SK-N-SH (cell line): Measurements from ENCODE around the gene TANK. TPM values are rescaled to one million over a fixed set of nuclear protein-coding genes. Genes with fewer than 3 reads are reported as not detected.

Experiments used
- CTCF ChIA-PET: fragments of 300-600, 350-600 bp; formaldehyde crosslinking; extraction: SDS; loops from one replicate; lab custom pipeline; 2021; lab: Yijun Ruan, JAX
- POLR2A ChIA-PET: fragments of 350-600 bp; sonication (Branson Sonifier 250); formaldehyde crosslinking; extraction: SDS; loops from one replicate; lab custom pipeline; 2020; ENCODE audit warnings: antibody characterized with exemption, inconsistent platforms; lab: Yijun Ruan, JAX
- DNase-seq: peaks from one replicate; pipeline ENCODE4 v3.0.0; 2012
- H2AFZ ChIP-seq: fragments of 200-600 bp; sonication (generic); 2 replicates; pipeline ENCODE4 v1.8.1; 2016; ENCODE audit warnings: antibody characterized with exemption, mild to moderate bottlenecking, low read depth
- H3F3A ChIP-seq: fragments of 200-600 bp; sonication (generic); replicated peaks from 2 replicates; pipeline ENCODE3; 2016; ENCODE audit warnings: antibody characterized with exemption, mild to moderate bottlenecking; ENCODE audit not compliant: insufficient read depth
- H3K27ac ChIP-seq, 2 experiments: fragments of 200-500 bp in 1 of 2; fragments of 200-600 bp in 1 of 2; sonication (Bioruptor generic) in 1 of 2; sonication (generic), shearing (Covaris generic) in 1 of 2; 2 replicates each; pipeline versions ENCODE4 v1.5.1 to v1.6.1; 2014 to 2016; ENCODE audit warnings: low read depth in 2 of 2, inconsistent platforms in 1 of 2, low read length in 1 of 2, mild to moderate bottlenecking in 1 of 2, mixed read lengths in 1 of 2
- H3K27me3 ChIP-seq: fragments of 200-600 bp; sonication (generic), shearing (Covaris generic); 2 replicates; pipeline ENCODE4 v1.6.1; 2016; ENCODE audit warnings: mixed run types; ENCODE audit not compliant: insufficient read depth
- H3K36me3 ChIP-seq, 2 experiments: fragments of 200-500 bp in 1 of 2; fragments of 200-600 bp in 1 of 2; sonication (Bioruptor generic) in 1 of 2; sonication (generic) in 1 of 2; replicated peaks in 1 of 2; 2 replicates each; pipeline versions ENCODE3 to v1.5.1; 2014 to 2016; ENCODE audit warnings: low read length in 1 of 2, mild to moderate bottlenecking in 1 of 2; ENCODE audit not compliant: insufficient read depth in 2 of 2, control insufficient read depth in 1 of 2
- H3K4me1 ChIP-seq, 2 experiments: fragments of 200-500 bp in 1 of 2; fragments of 200-600 bp in 1 of 2; sonication (Bioruptor generic) in 1 of 2; sonication (generic), shearing (Covaris generic) in 1 of 2; 2 replicates each; pipeline versions ENCODE4 v1.5.1 to v1.6.1; 2014 to 2016; ENCODE audit warnings: low read depth in 1 of 2, low read length in 1 of 2, mixed run types in 1 of 2; ENCODE audit not compliant: insufficient read depth in 2 of 2, control insufficient read depth in 1 of 2
- H3K4me2 ChIP-seq: fragments of 200-600 bp; sonication (generic), shearing (Covaris generic); 2 replicates; pipeline ENCODE4 v1.6.1; 2017; ENCODE audit warnings: mixed run types
- H3K4me3 ChIP-seq, 2 experiments: fragments of 200-500 bp in 1 of 2; fragments of 200-600 bp in 1 of 2; sonication (Bioruptor generic) in 1 of 2; sonication (generic), shearing (Covaris generic) in 1 of 2; 2 replicates each; pipeline versions ENCODE4 v1.5.1 to v1.8.1; 2014 to 2016; ENCODE audit warnings: low read depth in 2 of 2, inconsistent platforms in 1 of 2, low read length in 1 of 2, mild to moderate bottlenecking in 1 of 2, mixed read lengths in 1 of 2, moderate library complexity in 1 of 2
- H3K79me2 ChIP-seq: fragments of 200-600 bp; sonication (generic); 2 replicates; pipeline ENCODE4 v1.8.1; 2017; ENCODE audit warnings: mild to moderate bottlenecking; ENCODE audit not compliant: insufficient read depth
- H3K9ac ChIP-seq: fragments of 200-600 bp; sonication (generic); 2 replicates; pipeline ENCODE4 v1.6.1; 2017; ENCODE audit warnings: mixed run types
- H3K9me2 ChIP-seq: fragments of 200-600 bp; sonication (generic); 2 replicates; pipeline ENCODE4 v1.6.1; 2017; ENCODE audit warnings: mixed run types
- H3K9me3 ChIP-seq: fragments of 200-600 bp; sonication (generic); 2 replicates; pipeline ENCODE4 v1.6.1; 2017; ENCODE audit warnings: mixed run types, mild to moderate bottlenecking, moderate library complexity
- H4K20me1 ChIP-seq: fragments of 200-600 bp; sonication (generic); 2 replicates; pipeline ENCODE4 v1.6.1; 2017; ENCODE audit warnings: mild to moderate bottlenecking, mixed run types; ENCODE audit not compliant: insufficient read depth
- CHD2 ChIP-seq: fragments of 150-350 bp; IDR thresholded peaks from 2 replicates; pipeline ENCODE4 v1.6.1; 2018; ENCODE audit warnings: low read length; ENCODE audit not compliant: partially characterized antibody
- ELF1 ChIP-seq: IDR thresholded peaks from 2 replicates; pipeline ENCODE4 v1.4.0; 2012
- EP300 ChIP-seq, 2 experiments: IDR thresholded peaks; 2 replicates each; pipeline versions ENCODE4 v1.4.0 to v1.6.1; 2012; ENCODE audit warnings: borderline replicate concordance in 1 of 2, low read depth in 1 of 2, low read length in 1 of 2
- EZH2phosphoT487 ChIP-seq: fragments of 200-600 bp; sonication (generic); IDR thresholded peaks from 2 replicates; pipeline ENCODE4 v1.6.1; 2017; ENCODE audit warnings: low read depth, mixed run types, mild to moderate bottlenecking, antibody characterized with exemption, moderate library complexity, borderline replicate concordance
- FOXJ3 ChIP-seq: sonication (generic); formaldehyde crosslinking; IDR thresholded peaks from 2 replicates; pipeline ENCODE4 v1.5.1; 2020; ENCODE audit warnings: mild to moderate bottlenecking, missing genetic modification reagents
- FOXM1 ChIP-seq: IDR thresholded peaks from 2 replicates; pipeline ENCODE4 v1.4.0; 2012; ENCODE audit warnings: low read depth, mild to moderate bottlenecking
- IRF3 ChIP-seq: fragments of 150-350 bp; IDR thresholded peaks from 2 replicates; pipeline ENCODE4 v1.6.1; 2016; ENCODE audit warnings: mild to moderate bottlenecking, low read depth, low read length
- NFIC ChIP-seq: IDR thresholded peaks from 2 replicates; pipeline ENCODE4 v1.4.0; 2012; ENCODE audit warnings: borderline replicate concordance
- PBX3 ChIP-seq: IDR thresholded peaks from 2 replicates; pipeline ENCODE4; 2012
- POLR2AphosphoS5 ChIP-seq: IDR thresholded peaks from 2 replicates; pipeline ENCODE4 v1.6.1; 2012; ENCODE audit warnings: low read depth, low read length
- RAD21 ChIP-seq: IDR thresholded peaks from 2 replicates; pipeline ENCODE4 v1.6.1; 2012; ENCODE audit warnings: mild to moderate bottlenecking, low read length
- RCOR1 ChIP-seq: fragments of 150-350 bp; IDR thresholded peaks from 2 replicates; pipeline ENCODE4 v1.6.1; 2017; ENCODE audit warnings: antibody characterized with exemption, low read length
- REST ChIP-seq: IDR thresholded peaks from 2 replicates; pipeline ENCODE4 v1.6.1; 2012; ENCODE audit warnings: mild to moderate bottlenecking, low read depth, low read length, moderate library complexity
- RFX5 ChIP-seq: IDR thresholded peaks from 2 replicates; pipeline ENCODE4 v1.6.1; 2012; ENCODE audit warnings: mild to moderate bottlenecking, improper control_type of control experiment, low read length
- RXRA ChIP-seq: IDR thresholded peaks from 2 replicates; pipeline ENCODE4 v1.4.0; 2012; ENCODE audit warnings: low read depth, mild to moderate bottlenecking, borderline replicate concordance
- SIN3A ChIP-seq: IDR thresholded peaks from 2 replicates; pipeline ENCODE4 v1.6.1; 2012; ENCODE audit warnings: low read depth, mild to moderate bottlenecking, low read length, moderate library complexity, borderline replicate concordance
- TCF12 ChIP-seq: IDR thresholded peaks from 2 replicates; pipeline ENCODE4 v1.4.0; 2012
- TEAD4 ChIP-seq: IDR thresholded peaks from 2 replicates; pipeline ENCODE4 v1.4.0; 2012; ENCODE audit warnings: mild to moderate bottlenecking, borderline replicate concordance; ENCODE audit not compliant: insufficient read depth
- ZBTB33 ChIP-seq: IDR thresholded peaks from 2 replicates; pipeline ENCODE4 v1.4.0; 2012; ENCODE audit warnings: low read depth, borderline replicate concordance
- polyA plus RNA-seq, 3 experiments: library from polyadenylated mRNA; depleted of rRNA; stranded (reverse); fragments of >200 nt; gene quantifications; 2 replicates each; pipeline ENCODE4 v1.2.3, GENCODE V29; 2012

Gene TANK
- polyA plus RNA-seq, 1 of the 3 experiments (the other 2 are of a cell fraction): 25.7 TPM

GRCh38 chr2:161146209-161146775 is 13.9 kb upstream of the TANK start:
- TF ChIP-seq CHD2 (no peak), EZH2phosphoT487 (no peak), FOXM1 (no peak), NFIC (no peak), TEAD4 (no peak), SIN3A (no peak), EP300 (IDR thresholded peaks at IDR 0.05; ENCODE audit: borderline replicate concordance in 1 of 2, low read depth in 1 of 2, low read length in 1 of 2) (no peak), RFX5 (no peak), POLR2AphosphoS5 (no peak), REST (no peak), RXRA (no peak), ELF1 (no peak), RAD21 (no peak), IRF3 (no peak), FOXJ3 (CRISPR knock-in tag) (no peak), TCF12 (no peak), PBX3 (no peak), RCOR1 (no peak), ZBTB33 (no peak)
- no peaks in the 10 kb centered on the region for H4K20me1 ChIP-seq
- H3K4me2 ChIP-seq: no peak overlapping the region
- no peak overlapping the region for H3K9ac ChIP-seq
- no peaks in the 10 kb centered on the region for H3K36me3 ChIP-seq
- H3K9me3 ChIP-seq: peaks cover 30% of the 10 kb centered on the region
- no peak for DNase-seq
- no peaks in the 10 kb centered on the region for H3K9me2 ChIP-seq
- ChIA-PET CTCF (no interaction called here), POLR2A (no interaction called here)
- no peaks in the 10 kb centered on the region for H3F3A ChIP-seq
- no peak overlapping the region for H3K27ac ChIP-seq
- no peak overlapping the region for H3K4me3 ChIP-seq
- no peaks in the 10 kb centered on the region for H3K27me3 ChIP-seq
- H2AFZ ChIP-seq: no peak overlapping the region
- no peaks in the 10 kb centered on the region for H3K4me1 ChIP-seq
- no peaks in the 10 kb centered on the region for H3K79me2 ChIP-seq
